Measurements from ENCODE around the gene PIM2. TPM values are rescaled to one million over a fixed set of nuclear protein-coding genes. Genes with fewer than 3 reads are reported as not detected.

PIM2 gene
- total and polyA plus RNA-seq, 9 of the 15 experiments (the other 6 are each of a cell fraction or from before 2014, with no cell fraction given): 67.6 to 191 (median 108) TPM

- TF ChIP-seq ZNF644 (tag; IDR thresholded peaks at IDR 0.05; ENCODE audit: low read depth) (0 out of 2 replicates have a peak, but pooled peaks have one; percentile 33), ZNF311 (CRISPR knock-in tag; IDR thresholded peaks at IDR 0.05) (peak; percentile 39; the same call in 1 of the 2 replicates), ZBTB11 (CRISPR knock-in tag; IDR thresholded peaks at IDR 0.05) (peak in 1 of 3 experiments; percentile 59; a peak in 1 of 6 replicates), FOXK2 (conservative IDR thresholded peaks at IDR 0.05 in 1 of 2, IDR thresholded peaks at IDR 0.05 in 1 of 2; ENCODE audit: low read depth in 2 of 2) (peak; percentile 95), NCOA2 (IDR thresholded peaks at IDR 0.05; ENCODE audit: partially characterized antibody in 2 of 2) (no peak), ZFX (CRISPR knock-in tag; IDR thresholded peaks at IDR 0.05) (no peak; the same call in 1 of the 2 replicates), BCL6 (CRISPR knock-in tag; IDR thresholded peaks at IDR 0.05) (no peak), MEF2A (IDR thresholded peaks at IDR 0.05; ENCODE audit: control insufficient read depth, low read depth, low read length) (no peak), HMGXB4 (CRISPR knock-in tag; IDR thresholded peaks at IDR 0.05) (no peak), SIN3A (IDR thresholded peaks at IDR 0.05; ENCODE audit: borderline replicate concordance in 2 of 2, control insufficient read depth in 1 of 2, low read depth in 2 of 2, low read length in 2 of 2) (no peak; a peak in 1 of 4 replicates), ETV1 (tag; conservative IDR thresholded peaks at IDR 0.05; ENCODE audit: low read depth) (peak; percentile 92), DPF2 (IDR thresholded peaks at IDR 0.05) (peak; percentile 66), MAFF (IDR thresholded peaks at IDR 0.05; ENCODE audit: low read length) (no peak), ATF7 (IDR thresholded peaks at IDR 0.05) (peak; percentile 54), C11orf30 (IDR thresholded peaks at IDR 0.05; ENCODE audit: low read depth) (no peak), KAT2B (IDR thresholded peaks at IDR 0.05; ENCODE audit: low read depth, low read length) (no peak), ZNF23 (CRISPR knock-in tag; IDR thresholded peaks at IDR 0.05) (no peak), HEY1 (CRISPR knock-in tag; IDR thresholded peaks at IDR 0.05; ENCODE audit: borderline replicate concordance) (0 out of 2 replicates have a peak, but pooled peaks have one; percentile 14), DNMT1 (IDR thresholded peaks at IDR 0.05) (no peak), ZBTB5 (IDR thresholded peaks at IDR 0.05) (no peak), MTA1 (IDR thresholded peaks at IDR 0.05; ENCODE audit: borderline replicate concordance) (no peak)
Measured at GRCh38 chrX:48937054-48937907, 18.5 kb upstream of the PIM2 start (continued).

Data from K562 (cell line).